SK-N-SH (cell line): ENCODE results near the gene SWAP70. TPM values are rescaled to one million over a fixed set of nuclear protein-coding genes. Genes with fewer than 3 reads are reported as not detected.

Experiments used
- CTCF ChIA-PET: fragments of 300-600, 350-600 bp; formaldehyde crosslinking; extraction: SDS; loops from one replicate; lab custom pipeline; 2021; lab: Yijun Ruan, JAX
- POLR2A ChIA-PET: fragments of 350-600 bp; sonication (Branson Sonifier 250); formaldehyde crosslinking; extraction: SDS; loops from one replicate; lab custom pipeline; 2020; ENCODE audit warnings: antibody characterized with exemption, inconsistent platforms; lab: Yijun Ruan, JAX
- DNase-seq: peaks from one replicate; pipeline ENCODE4 v3.0.0; 2012
- H2AFZ ChIP-seq: fragments of 200-600 bp; sonication (generic); 2 replicates; pipeline ENCODE4 v1.8.1; 2016; ENCODE audit warnings: antibody characterized with exemption, mild to moderate bottlenecking, low read depth
- H3F3A ChIP-seq: fragments of 200-600 bp; sonication (generic); replicated peaks from 2 replicates; pipeline ENCODE3; 2016; ENCODE audit warnings: antibody characterized with exemption, mild to moderate bottlenecking; ENCODE audit not compliant: insufficient read depth
- H3K27ac ChIP-seq, 2 experiments: fragments of 200-500 bp in 1 of 2; fragments of 200-600 bp in 1 of 2; sonication (Bioruptor generic) in 1 of 2; sonication (generic), shearing (Covaris generic) in 1 of 2; 2 replicates each; pipeline versions ENCODE4 v1.5.1 to v1.6.1; 2014 to 2016; ENCODE audit warnings: low read depth in 2 of 2, inconsistent platforms in 1 of 2, low read length in 1 of 2, mild to moderate bottlenecking in 1 of 2, mixed read lengths in 1 of 2
- H3K27me3 ChIP-seq: fragments of 200-600 bp; sonication (generic), shearing (Covaris generic); 2 replicates; pipeline ENCODE4 v1.6.1; 2016; ENCODE audit warnings: mixed run types; ENCODE audit not compliant: insufficient read depth
- H3K36me3 ChIP-seq, 2 experiments: fragments of 200-500 bp in 1 of 2; fragments of 200-600 bp in 1 of 2; sonication (Bioruptor generic) in 1 of 2; sonication (generic) in 1 of 2; replicated peaks in 1 of 2; 2 replicates each; pipeline versions ENCODE3 to v1.5.1; 2014 to 2016; ENCODE audit warnings: low read length in 1 of 2, mild to moderate bottlenecking in 1 of 2; ENCODE audit not compliant: insufficient read depth in 2 of 2, control insufficient read depth in 1 of 2
- H3K4me1 ChIP-seq, 2 experiments: fragments of 200-500 bp in 1 of 2; fragments of 200-600 bp in 1 of 2; sonication (Bioruptor generic) in 1 of 2; sonication (generic), shearing (Covaris generic) in 1 of 2; 2 replicates each; pipeline versions ENCODE4 v1.5.1 to v1.6.1; 2014 to 2016; ENCODE audit warnings: low read depth in 1 of 2, low read length in 1 of 2, mixed run types in 1 of 2; ENCODE audit not compliant: insufficient read depth in 2 of 2, control insufficient read depth in 1 of 2
- H3K4me2 ChIP-seq: fragments of 200-600 bp; sonication (generic), shearing (Covaris generic); 2 replicates; pipeline ENCODE4 v1.6.1; 2017; ENCODE audit warnings: mixed run types
- H3K4me3 ChIP-seq, 2 experiments: fragments of 200-500 bp in 1 of 2; fragments of 200-600 bp in 1 of 2; sonication (Bioruptor generic) in 1 of 2; sonication (generic), shearing (Covaris generic) in 1 of 2; 2 replicates each; pipeline versions ENCODE4 v1.5.1 to v1.8.1; 2014 to 2016; ENCODE audit warnings: low read depth in 2 of 2, inconsistent platforms in 1 of 2, low read length in 1 of 2, mild to moderate bottlenecking in 1 of 2, mixed read lengths in 1 of 2, moderate library complexity in 1 of 2
- H3K79me2 ChIP-seq: fragments of 200-600 bp; sonication (generic); 2 replicates; pipeline ENCODE4 v1.8.1; 2017; ENCODE audit warnings: mild to moderate bottlenecking; ENCODE audit not compliant: insufficient read depth
- H3K9ac ChIP-seq: fragments of 200-600 bp; sonication (generic); 2 replicates; pipeline ENCODE4 v1.6.1; 2017; ENCODE audit warnings: mixed run types
- H3K9me2 ChIP-seq: fragments of 200-600 bp; sonication (generic); 2 replicates; pipeline ENCODE4 v1.6.1; 2017; ENCODE audit warnings: mixed run types
- H3K9me3 ChIP-seq: fragments of 200-600 bp; sonication (generic); 2 replicates; pipeline ENCODE4 v1.6.1; 2017; ENCODE audit warnings: mixed run types, mild to moderate bottlenecking, moderate library complexity
- H4K20me1 ChIP-seq: fragments of 200-600 bp; sonication (generic); 2 replicates; pipeline ENCODE4 v1.6.1; 2017; ENCODE audit warnings: mild to moderate bottlenecking, mixed run types; ENCODE audit not compliant: insufficient read depth
- ELF1 ChIP-seq: IDR thresholded peaks from 2 replicates; pipeline ENCODE4 v1.4.0; 2012
- EP300 ChIP-seq, 2 experiments: IDR thresholded peaks; 2 replicates each; pipeline versions ENCODE4 v1.4.0 to v1.6.1; 2012; ENCODE audit warnings: borderline replicate concordance in 1 of 2, low read depth in 1 of 2, low read length in 1 of 2
- FOSL2 ChIP-seq: IDR thresholded peaks from 2 replicates; pipeline ENCODE4 v1.4.0; 2012; ENCODE audit warnings: low read depth, mild to moderate bottlenecking, moderate library complexity, borderline replicate concordance
- FOXM1 ChIP-seq: IDR thresholded peaks from 2 replicates; pipeline ENCODE4 v1.4.0; 2012; ENCODE audit warnings: low read depth, mild to moderate bottlenecking
- GABPA ChIP-seq: IDR thresholded peaks from 2 replicates; pipeline ENCODE4 v1.4.0; 2012; ENCODE audit warnings: low read depth, mild to moderate bottlenecking
- RAD21 ChIP-seq: IDR thresholded peaks from 2 replicates; pipeline ENCODE4 v1.6.1; 2012; ENCODE audit warnings: mild to moderate bottlenecking, low read length
- RCOR1 ChIP-seq: fragments of 150-350 bp; IDR thresholded peaks from 2 replicates; pipeline ENCODE4 v1.6.1; 2017; ENCODE audit warnings: antibody characterized with exemption, low read length
- SIN3A ChIP-seq: IDR thresholded peaks from 2 replicates; pipeline ENCODE4 v1.6.1; 2012; ENCODE audit warnings: low read depth, mild to moderate bottlenecking, low read length, moderate library complexity, borderline replicate concordance
- TCF12 ChIP-seq: IDR thresholded peaks from 2 replicates; pipeline ENCODE4 v1.4.0; 2012
- WGBS: methylation state at CpG from one replicate; pipeline ENCODE4 v1.1.6; 2017; ENCODE audit warnings: low lambda C conversion rate; 5-methylcytosine and 5-hydroxymethylcytosine counted together
- polyA plus RNA-seq, 3 experiments: library from polyadenylated mRNA; depleted of rRNA; stranded (reverse); fragments of >200 nt; gene quantifications; 2 replicates each; pipeline ENCODE4 v1.2.3, GENCODE V29; 2012
- TF ChIP-seq, protein P1 (sequence below): fragments of 150-350 bp; IDR thresholded peaks from 2 replicates; pipeline ENCODE4 v1.6.1; 2016; ENCODE audit warnings: mild to moderate bottlenecking, low read depth, low read length
- TF ChIP-seq, protein P2 (sequence below): IDR thresholded peaks from 2 replicates; pipeline ENCODE4 v1.4.0; 2012; ENCODE audit warnings: low read depth, borderline replicate concordance
- TF ChIP-seq, protein P3 (sequence below): fragments of 200-600 bp; sonication (generic); IDR thresholded peaks from 2 replicates; pipeline ENCODE4 v1.6.1; 2017; ENCODE audit warnings: antibody characterized with exemption, mild to moderate bottlenecking, moderate library complexity

The SWAP70 gene
- polyA plus RNA-seq, 1 of the 3 experiments (the other 2 are of a cell fraction): 10.6 TPM

DNA sequence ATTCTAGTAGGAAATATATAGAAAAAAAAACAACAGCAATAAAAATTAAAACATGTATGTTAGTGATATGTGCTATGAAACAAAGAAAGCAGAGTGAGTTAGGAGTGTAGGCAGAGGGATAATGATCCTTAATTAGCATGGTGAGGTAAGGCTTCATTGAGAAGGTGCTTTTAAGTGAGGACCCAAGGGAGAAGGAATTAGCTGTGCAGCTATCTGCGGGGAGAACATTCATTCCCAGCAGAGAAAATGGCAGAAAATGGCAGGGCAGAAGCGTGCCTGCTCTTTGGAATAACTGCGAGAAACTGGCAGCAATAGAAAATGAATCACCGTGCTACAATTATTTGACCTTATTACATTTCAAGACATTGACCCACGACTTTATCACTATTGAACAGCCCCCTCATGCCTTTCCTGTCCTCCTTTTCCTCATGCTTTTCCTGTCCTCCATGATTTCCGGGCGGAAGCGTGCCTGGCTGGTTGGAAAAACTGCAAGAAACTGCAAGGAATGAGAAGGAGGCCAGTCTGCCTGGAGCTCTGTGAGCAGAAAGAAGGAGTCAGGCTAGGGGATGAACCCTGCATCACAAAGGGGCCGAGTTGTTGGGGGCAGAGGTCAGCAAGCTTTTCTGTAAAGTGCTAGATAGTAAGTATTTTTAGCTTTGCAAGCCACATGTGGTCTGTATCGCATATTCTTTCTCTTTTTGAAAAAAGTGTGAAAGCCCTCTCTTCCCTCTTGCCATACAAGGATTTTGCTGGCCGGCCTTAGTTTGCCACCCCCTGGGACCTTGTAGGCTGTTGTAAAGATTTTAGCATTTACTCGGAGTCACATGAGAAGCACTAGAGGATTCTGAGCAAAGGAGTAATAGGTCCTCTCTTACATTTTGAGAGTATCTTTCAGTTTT lies 37.1 kb upstream of the SWAP70 start:
- Histone ChIP-seq H3K4me2 (no peak overlapping the region), H3K27me3 (no peaks in the 10 kb centered on the region), H2AFZ (no peak overlapping the region), H3K4me1 (no peaks in the 10 kb centered on the region), H3K79me2 (no peaks in the 10 kb centered on the region), H3K9ac (no peak overlapping the region)
- WGBS: 87% methylated on average over 12 of the region's 12 CpGs
- no peak for TF ChIP-seq SIN3A
- no peak for TF ChIP-seq FOSL2
- TF ChIP-seq, all 33 proteins: peak for 0
- Histone ChIP-seq H3K27ac (no peak overlapping the region), H4K20me1 (no peaks in the 10 kb centered on the region), H3K9me3 (no peaks in the 10 kb centered on the region), H3K9me2 (no peaks in the 10 kb centered on the region), H3F3A (peaks cover 4% of the 10 kb centered on the region), H3K4me3 (no peak overlapping the region), H3K36me3 (no peaks in the 10 kb centered on the region)
- no peak for DNase-seq
- POLR2A ChIA-PET: no interaction called here
- CTCF ChIA-PET: interaction anchor here (0.7 to 2.3 kb wide), 2 partner anchors 14 kb away, joined by 3 to 6 read pairs; no protein-coding TSS in a partner anchor

DNA sequence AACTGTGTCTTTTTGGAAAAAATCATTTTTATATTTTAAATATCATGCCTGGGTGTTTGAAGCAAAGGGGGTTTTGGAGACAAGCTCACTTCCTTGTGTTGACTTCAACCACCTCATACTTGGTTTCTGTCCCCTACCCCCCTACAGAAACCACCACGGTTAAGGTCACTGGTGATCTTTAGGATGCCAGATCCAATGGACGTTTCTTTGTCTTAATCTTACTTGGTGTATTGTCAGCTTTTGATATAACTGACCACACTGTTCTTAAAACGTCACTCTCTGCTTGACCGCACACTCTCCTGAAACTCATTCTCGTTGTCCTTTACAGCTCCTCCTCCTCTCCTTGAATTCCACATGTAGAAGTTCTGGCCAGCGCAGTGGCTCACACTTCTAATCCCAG lies 34.8 kb upstream of the SWAP70 start:
- no peaks in the 10 kb centered on the region for H3K27me3 ChIP-seq
- TF ChIP-seq, protein P1, sequence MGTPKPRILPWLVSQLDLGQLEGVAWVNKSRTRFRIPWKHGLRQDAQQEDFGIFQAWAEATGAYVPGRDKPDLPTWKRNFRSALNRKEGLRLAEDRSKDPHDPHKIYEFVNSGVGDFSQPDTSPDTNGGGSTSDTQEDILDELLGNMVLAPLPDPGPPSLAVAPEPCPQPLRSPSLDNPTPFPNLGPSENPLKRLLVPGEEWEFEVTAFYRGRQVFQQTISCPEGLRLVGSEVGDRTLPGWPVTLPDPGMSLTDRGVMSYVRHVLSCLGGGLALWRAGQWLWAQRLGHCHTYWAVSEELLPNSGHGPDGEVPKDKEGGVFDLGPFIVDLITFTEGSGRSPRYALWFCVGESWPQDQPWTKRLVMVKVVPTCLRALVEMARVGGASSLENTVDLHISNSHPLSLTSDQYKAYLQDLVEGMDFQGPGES: no peak
- no peak for TF ChIP-seq RAD21
- TF ChIP-seq SIN3A: no peak
- TF ChIP-seq FOXM1: no peak
- TF ChIP-seq RCOR1: no peak
- TF ChIP-seq, protein P2, sequence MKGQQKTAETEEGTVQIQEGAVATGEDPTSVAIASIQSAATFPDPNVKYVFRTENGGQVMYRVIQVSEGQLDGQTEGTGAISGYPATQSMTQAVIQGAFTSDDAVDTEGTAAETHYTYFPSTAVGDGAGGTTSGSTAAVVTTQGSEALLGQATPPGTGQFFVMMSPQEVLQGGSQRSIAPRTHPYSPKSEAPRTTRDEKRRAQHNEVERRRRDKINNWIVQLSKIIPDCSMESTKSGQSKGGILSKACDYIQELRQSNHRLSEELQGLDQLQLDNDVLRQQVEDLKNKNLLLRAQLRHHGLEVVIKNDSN: no peak
- TF ChIP-seq ELF1: no peak
- TF ChIP-seq EP300 (IDR thresholded peaks at IDR 0.05; ENCODE audit: borderline replicate concordance in 1 of 2, low read depth in 1 of 2, low read length in 1 of 2): no peak
- TF ChIP-seq TCF12: no peak
- TF ChIP-seq, protein P3, sequence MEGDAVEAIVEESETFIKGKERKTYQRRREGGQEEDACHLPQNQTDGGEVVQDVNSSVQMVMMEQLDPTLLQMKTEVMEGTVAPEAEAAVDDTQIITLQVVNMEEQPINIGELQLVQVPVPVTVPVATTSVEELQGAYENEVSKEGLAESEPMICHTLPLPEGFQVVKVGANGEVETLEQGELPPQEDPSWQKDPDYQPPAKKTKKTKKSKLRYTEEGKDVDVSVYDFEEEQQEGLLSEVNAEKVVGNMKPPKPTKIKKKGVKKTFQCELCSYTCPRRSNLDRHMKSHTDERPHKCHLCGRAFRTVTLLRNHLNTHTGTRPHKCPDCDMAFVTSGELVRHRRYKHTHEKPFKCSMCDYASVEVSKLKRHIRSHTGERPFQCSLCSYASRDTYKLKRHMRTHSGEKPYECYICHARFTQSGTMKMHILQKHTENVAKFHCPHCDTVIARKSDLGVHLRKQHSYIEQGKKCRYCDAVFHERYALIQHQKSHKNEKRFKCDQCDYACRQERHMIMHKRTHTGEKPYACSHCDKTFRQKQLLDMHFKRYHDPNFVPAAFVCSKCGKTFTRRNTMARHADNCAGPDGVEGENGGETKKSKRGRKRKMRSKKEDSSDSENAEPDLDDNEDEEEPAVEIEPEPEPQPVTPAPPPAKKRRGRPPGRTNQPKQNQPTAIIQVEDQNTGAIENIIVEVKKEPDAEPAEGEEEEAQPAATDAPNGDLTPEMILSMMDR: no peak
- no peak for TF ChIP-seq GABPA
- peaks cover 4% of the 10 kb centered on the region for H3F3A ChIP-seq
- H2AFZ ChIP-seq: no peak overlapping the region
- no peaks in the 10 kb centered on the region for H3K9me2 ChIP-seq
- no peaks in the 10 kb centered on the region for H3K9me3 ChIP-seq
- H3K4me3 ChIP-seq: no peak overlapping the region
- DNase-seq: no peak
- no peak overlapping the region for H3K4me2 ChIP-seq
- H3K36me3 ChIP-seq: no peaks in the 10 kb centered on the region
- CTCF ChIA-PET: interaction anchor here (0.8 to 1.8 kb wide), 3 partner anchors 10 to 15 kb away, joined by 3 read pairs; no protein-coding TSS in a partner anchor
- POLR2A ChIA-PET: no interaction called here
- 78% methylated on average over 6 of the region's 6 CpGs for WGBS
- no peaks in the 10 kb centered on the region for H4K20me1 ChIP-seq
- H3K9ac ChIP-seq: no peak overlapping the region
- H3K79me2 ChIP-seq: no peaks in the 10 kb centered on the region
- H3K4me1 ChIP-seq: no peaks in the 10 kb centered on the region
- no peak overlapping the region for H3K27ac ChIP-seq
